ENCODE data around the gene CADPS.

CADPS gene

DNA sequence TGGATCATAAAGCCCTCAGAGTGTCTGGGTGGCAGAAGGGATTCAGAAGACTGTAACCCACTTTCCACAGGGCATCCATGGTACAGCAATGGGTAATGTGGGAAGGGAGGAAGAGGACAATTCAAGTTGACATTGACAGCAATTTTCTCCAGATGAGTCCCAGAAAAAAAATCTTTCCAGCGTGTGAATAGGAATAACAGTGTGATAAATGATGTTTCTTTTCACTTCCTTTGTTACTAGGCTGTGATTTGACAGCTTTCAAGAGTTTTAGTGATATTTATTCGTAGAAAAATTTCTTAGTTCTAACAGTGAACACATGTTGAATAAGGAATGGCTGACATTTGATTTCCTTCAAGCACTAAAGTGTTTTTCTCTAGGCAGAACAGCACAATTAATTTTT lies 186.4 kb downstream of the CADPS start:
- no peak for DNase-seq
- TF ChIP-seq POLR2A (IDR thresholded peaks at IDR 0.05; ENCODE audit: low read length) (no peak), GATA1 (IDR thresholded peaks at IDR 0.05; ENCODE audit: low read depth, low read length) (no peak)

DNA sequence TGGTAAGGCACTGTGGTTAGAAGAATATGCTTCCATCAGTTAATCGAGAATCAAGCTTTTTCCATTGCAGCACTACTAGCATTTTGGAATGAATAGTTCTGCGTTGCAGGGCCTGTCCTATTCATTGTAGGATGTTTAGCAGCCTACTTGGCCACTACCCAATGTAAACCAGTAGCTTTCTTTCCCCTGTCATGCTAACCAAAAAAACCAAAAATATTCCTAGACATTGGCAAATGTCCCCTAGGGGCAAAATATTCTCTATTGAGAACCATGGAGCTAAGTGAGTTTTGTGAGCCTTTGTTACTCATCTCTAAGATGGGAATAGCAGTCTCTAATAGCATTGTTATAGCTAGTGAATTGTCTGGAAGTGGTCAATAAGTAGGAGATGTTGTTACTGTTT lies 187.2 kb downstream of the CADPS start:
- TF ChIP-seq GATA1 (IDR thresholded peaks at IDR 0.05; ENCODE audit: low read depth, low read length) (no peak), POLR2A (IDR thresholded peaks at IDR 0.05; ENCODE audit: low read length) (no peak)
- DNase-seq = no peak

DNA sequence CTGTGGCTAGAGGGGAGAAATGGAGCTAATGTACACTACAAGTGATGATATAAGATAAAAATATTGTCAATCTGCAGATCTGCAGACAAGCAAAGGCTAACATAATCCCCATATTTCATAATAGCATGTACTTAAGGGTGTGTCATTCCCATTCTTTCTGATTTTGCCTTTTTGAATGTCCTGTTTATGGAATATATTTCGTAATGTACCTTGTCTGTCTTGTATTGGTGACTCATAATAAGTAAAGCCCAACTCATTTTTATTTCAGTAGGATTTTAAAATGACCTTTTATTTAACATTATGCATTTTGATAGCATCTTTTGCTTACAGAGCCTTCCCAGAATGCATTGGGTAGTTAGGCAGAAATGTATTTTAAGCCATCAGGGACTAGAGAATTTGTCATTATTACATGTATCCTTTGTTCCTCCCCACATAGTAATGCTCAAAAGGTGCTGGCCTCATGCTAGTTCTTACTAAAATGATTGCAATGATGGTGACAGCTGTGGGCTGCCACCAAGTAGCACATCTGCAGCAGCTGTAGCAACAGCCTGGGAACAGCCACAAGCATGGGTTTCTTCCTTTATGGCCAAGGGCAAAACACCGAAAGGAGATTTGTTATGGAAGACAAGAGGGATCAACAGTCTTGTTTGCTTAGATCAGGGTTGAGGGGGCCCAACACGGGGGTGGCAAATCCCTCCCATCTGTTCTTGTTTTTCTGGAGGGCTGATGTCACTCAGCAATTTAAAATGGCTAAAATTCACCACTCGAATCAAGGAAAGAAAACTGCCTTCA lies 188.5 kb downstream of the CADPS start:
- TF ChIP-seq GATA1 (IDR thresholded peaks at IDR 0.05; ENCODE audit: low read depth, low read length) = no peak
- TF ChIP-seq POLR2A (IDR thresholded peaks at IDR 0.05; ENCODE audit: low read length) = no peak
- no peak for DNase-seq

DNA sequence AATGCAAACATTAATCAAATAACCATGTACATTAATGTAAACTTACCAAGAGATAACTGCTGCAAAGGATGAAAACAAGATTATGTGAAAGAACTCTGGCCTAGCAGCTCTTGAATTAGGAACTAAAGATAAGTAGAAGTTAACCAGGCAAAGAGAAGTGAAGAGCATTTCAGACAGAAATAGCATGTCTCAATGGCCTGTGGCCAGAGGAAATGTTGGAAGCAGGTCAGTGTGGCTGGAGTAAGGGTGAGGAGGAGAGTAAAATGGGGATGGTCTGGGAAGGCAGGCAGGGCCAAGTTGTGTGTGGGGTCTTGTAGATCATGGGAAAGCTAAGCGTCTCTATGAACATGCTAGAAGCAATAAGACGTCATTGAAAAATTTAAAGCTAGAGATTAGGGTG lies 192.4 kb downstream of the CADPS start:
- no peak for TF ChIP-seq POLR2A (IDR thresholded peaks at IDR 0.05; ENCODE audit: low read length)
- no peak for TF ChIP-seq GATA1 (IDR thresholded peaks at IDR 0.05; ENCODE audit: low read depth, low read length)
- no peak for DNase-seq

DNA sequence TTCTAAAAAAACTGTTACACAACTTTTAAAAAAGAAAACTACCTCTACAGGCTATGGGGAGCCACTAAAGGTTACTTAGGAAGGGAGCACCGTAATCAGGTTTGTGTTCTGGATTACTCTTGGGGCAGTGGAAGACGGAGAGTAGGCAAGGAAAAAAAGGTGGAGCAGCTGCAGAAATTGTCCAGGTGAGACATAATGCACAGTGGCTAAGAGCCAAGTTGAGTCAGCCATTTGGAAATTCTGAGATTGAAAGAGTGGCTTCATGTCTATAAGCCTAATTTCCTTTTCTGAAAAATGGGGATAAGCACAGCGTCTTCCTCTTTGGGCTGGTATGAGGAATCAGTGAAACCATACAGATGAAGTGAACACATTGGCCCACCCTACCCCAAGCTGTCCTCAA lies 195.2 kb downstream of the CADPS start:
- no peak for DNase-seq
- TF ChIP-seq POLR2A (IDR thresholded peaks at IDR 0.05; ENCODE audit: low read length) (no peak), GATA1 (IDR thresholded peaks at IDR 0.05; ENCODE audit: low read depth, low read length) (no peak)

DNA sequence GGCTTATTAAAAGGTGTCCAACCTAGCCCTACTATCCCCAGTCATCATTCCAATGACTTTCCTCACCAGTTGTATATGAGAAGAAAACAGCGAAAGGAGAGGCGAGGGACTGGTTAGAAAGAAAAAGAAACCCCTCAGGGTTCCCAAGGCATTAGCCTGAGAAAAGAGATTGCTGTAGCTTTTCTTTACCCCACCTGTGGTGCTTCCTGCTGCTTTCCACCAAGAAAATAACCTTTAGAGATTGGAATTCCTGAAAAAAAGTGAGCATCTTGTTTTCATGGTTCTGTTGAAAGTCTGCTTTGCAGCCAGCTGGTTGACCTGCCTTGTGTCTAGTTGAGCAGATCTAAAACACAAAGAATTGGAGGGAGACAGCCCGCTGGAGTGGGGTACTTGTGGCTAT lies 196.4 kb downstream of the CADPS start:
- DNase-seq = no peak
- no peak for TF ChIP-seq POLR2A (IDR thresholded peaks at IDR 0.05; ENCODE audit: low read length)
- no peak for TF ChIP-seq GATA1 (IDR thresholded peaks at IDR 0.05; ENCODE audit: low read depth, low read length)

DNA sequence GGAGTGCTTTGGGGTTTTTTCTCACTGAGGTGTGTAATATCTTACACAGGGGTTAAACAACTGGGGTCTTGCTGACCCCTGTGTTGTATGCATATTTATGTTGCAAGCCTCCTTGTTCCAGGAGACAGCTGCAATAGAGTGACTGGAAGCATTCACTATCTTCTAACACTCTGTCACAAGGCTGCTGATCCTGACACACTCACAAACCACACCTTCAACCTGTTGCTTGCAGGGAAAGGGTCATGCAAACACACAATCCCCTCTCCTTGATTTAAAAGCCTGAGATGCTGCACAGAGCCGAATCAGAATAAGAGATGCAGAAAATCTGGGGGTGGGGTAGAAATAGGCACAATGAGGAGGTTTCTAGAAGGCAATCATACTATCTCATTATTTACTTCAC lies 197.3 kb downstream of the CADPS start:
- DNase-seq = no peak
- TF ChIP-seq POLR2A (IDR thresholded peaks at IDR 0.05; ENCODE audit: low read length) = no peak
- no peak for TF ChIP-seq GATA1 (IDR thresholded peaks at IDR 0.05; ENCODE audit: low read depth, low read length)

DNA sequence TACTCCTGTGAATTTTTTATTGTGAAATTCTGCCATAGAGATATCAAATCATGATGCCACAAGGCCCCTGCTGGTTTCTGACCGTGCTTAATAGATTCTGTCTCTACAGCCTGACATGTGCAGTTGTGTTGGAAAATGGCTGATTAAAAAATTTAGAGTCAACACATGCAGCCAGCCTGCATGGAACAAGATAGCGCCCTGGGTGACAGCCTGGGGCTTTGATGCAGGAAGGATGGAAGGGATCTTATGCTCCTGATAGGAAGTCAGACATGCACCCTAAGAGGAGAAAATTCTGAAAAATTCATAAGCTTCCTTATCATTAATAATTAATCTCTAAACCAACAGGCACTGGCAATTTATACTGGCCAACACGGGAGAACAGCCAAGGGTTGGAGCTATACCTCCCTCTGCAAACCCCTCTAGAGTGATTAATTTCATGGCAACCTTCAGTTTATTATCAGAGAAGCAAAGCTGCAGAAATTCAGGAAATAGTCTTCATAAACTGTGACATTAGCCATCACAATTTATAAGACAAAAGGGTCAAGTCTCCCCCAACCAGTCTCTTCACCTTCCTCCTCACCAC lies 198.4 kb downstream of the CADPS start:
- TF ChIP-seq GATA1 (IDR thresholded peaks at IDR 0.05; ENCODE audit: low read depth, low read length) = no peak
- no peak for TF ChIP-seq POLR2A (IDR thresholded peaks at IDR 0.05; ENCODE audit: low read length)
- DNase-seq = no peak

DNA sequence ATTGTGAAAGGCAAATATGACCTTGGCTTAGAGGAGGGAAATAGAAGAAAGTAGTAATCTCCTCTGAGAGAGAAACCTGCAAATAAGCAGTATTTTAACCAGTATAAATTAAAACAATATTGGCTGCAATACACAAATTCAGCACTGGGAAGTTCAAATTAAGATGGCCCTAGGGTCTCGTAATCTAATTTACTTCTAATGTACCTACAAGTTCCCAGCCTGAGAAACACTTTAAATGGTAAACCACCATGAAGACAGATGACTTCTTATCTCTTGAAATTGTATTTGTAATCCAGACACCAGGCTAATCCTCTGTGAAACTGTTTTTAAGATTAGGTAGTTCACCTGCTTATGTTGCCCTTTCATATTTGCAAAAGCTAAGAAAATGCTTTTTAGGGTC lies 199.7 kb downstream of the CADPS start:
- DNase-seq = no peak
- no peak for TF ChIP-seq GATA1 (IDR thresholded peaks at IDR 0.05; ENCODE audit: low read depth, low read length)
- no peak for TF ChIP-seq POLR2A (IDR thresholded peaks at IDR 0.05; ENCODE audit: low read length)

DNA sequence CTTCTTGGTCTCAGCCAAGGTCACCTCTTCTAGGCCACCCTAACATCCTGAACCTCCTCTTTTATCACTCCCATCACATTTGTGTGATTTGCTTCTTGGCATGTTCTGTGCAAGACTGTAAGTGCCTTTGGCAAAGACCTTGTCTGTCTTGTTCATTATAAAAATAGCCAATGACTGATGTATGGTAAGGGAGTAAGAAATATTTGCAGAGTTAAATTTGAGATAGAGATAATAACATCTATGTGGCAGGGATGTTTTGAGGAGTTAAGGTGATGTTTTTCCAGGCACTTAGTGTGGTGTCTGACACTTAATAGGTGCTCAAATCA lies 202.3 kb downstream of the CADPS start:
- TF ChIP-seq POLR2A (IDR thresholded peaks at IDR 0.05; ENCODE audit: low read length) (no peak), GATA1 (IDR thresholded peaks at IDR 0.05; ENCODE audit: low read depth, low read length) (no peak)
- no peak for DNase-seq

DNA sequence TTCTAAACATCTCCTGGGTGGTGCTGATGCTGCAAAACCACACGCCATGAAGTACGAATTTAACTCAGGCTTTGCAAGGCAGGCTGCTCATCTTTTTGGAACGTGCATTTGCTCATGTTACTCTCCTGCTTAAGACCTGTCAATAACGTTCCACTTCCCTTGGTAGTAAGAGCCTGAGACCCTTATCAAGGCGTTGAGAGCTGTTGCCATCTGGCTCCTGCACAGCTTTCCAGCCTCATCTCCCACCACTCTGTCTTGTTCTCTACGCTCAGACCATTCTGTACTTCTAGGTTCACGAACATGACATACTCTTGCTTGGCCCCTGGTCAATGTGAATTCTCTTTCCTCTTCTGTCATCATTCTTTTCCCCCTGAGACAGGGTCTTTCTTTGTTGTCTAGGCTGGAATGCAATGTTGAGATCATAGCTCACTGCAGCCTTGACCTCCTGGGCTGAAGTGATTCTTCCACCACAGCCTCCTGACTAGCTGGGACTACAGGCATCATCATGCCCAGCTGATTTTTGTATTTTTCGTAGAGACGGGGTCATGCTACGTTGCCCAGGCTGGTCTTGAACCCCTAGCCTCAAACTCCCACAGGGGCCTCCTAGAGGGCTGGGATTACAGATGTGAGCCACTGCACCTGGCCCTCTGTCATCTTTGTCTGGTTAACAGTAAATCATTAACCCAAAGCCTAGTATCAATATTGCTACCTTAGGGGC lies 202.8 kb downstream of the CADPS start:
- no peak for TF ChIP-seq POLR2A (IDR thresholded peaks at IDR 0.05; ENCODE audit: low read length)
- TF ChIP-seq GATA1 (IDR thresholded peaks at IDR 0.05; ENCODE audit: low read depth, low read length) = no peak
- DNase-seq = no peak

DNA sequence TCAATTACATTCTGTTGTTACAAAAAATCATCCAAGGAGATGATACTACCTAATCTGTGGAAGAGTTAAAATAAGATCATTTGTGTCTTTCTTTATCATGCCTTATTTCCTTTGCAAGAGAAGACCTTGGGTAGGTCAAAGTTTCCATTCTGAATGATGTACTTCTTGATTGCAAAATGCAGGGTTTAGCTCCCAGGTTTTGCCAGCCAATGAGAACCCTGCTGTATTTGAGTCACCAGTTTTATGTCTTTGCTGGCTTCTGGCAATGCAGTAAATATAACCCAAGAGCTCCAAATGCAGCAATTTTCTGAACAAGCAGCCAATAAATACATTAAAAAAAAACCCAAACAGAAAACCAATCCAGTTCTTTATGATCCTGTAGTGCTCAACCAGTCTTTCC lies 204.9 kb downstream of the CADPS start:
- no peak for TF ChIP-seq GATA1 (IDR thresholded peaks at IDR 0.05; ENCODE audit: low read depth, low read length)
- no peak for TF ChIP-seq POLR2A (IDR thresholded peaks at IDR 0.05; ENCODE audit: low read length)
- DNase-seq = no peak

DNA sequence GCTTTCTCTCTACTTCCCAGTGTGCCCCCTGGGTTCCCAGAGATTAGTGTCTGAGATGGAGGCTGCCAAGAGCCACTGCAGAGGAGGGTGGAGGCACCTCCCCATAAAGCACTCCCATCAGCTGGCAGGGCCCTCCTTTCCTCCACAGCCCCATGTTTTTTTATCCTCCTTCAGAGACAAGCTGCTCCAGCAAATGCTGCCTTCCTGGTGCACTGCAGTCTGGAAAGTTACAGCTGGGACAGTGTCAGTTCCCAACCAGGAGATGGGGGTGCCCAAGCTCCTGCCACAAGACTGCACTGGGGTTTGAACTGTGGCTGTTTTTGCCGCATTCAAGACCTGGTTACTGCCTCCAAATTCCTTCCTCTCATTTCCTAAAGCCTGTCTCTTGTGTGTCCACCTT lies 206.1 kb downstream of the CADPS start:
- no peak for TF ChIP-seq POLR2A (IDR thresholded peaks at IDR 0.05; ENCODE audit: low read length)
- TF ChIP-seq GATA1 (IDR thresholded peaks at IDR 0.05; ENCODE audit: low read depth, low read length) = no peak
- DNase-seq = no peak

DNA sequence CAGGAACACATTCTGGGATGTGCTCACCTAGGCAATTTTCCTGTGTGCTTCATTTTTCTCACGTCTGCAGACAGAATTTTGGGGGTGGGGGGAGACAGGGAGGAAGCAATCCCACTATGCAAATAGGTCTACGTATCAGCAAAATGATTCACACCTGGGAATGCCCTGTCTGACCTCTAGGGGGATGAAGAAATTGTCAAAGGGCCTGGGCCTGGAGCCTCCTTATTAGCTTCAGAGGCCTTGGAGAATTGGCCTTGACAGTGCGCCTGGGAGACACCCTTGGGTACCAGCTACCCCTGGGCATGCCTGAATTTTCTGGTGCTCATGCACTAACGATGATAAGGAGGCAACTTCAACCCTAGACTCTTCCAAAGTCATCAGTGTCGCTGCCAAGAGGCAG lies 207.5 kb downstream of the CADPS start:
- no peak for DNase-seq
- TF ChIP-seq GATA1 (IDR thresholded peaks at IDR 0.05; ENCODE audit: low read depth, low read length) = no peak
